Lung (tissue), 12 donors: Measurements from ENCODE around the gene SUOX. TPM values are rescaled to one million over a fixed set of nuclear protein-coding genes. Genes with fewer than 3 reads are reported as not detected.

Experiments
- ATAC-seq: fragments of 200-7000 bp; cut with Tn5 transposase; one replicate; pipeline ENCODE4 v1.9.1; 2020; ENCODE audit warnings: moderate number of reproducible peaks; ENCODE audit not compliant: insufficient read depth, low FRiP score
- DNase-seq, 3 donors: peaks; one replicate each; pipeline ENCODE4 v3.0.0-alpha.2; 2013 to 2017
- H3K27ac ChIP-seq, 2 donors: one replicate each; pipeline ENCODE4 v1.5.1; 2013; ENCODE audit warnings: mild to moderate bottlenecking in 2 of 2, moderate library complexity in 2 of 2, control low read depth in 1 of 2, inconsistent platforms in 1 of 2, low read depth in 1 of 2, low read length in 1 of 2
- H3K27me3 ChIP-seq, 3 donors: one replicate each; pipeline ENCODE4 v1.5.1; 2013; ENCODE audit warnings: low read length in 2 of 3; ENCODE audit not compliant: control insufficient read depth in 3 of 3, insufficient read depth in 3 of 3
- H3K36me3 ChIP-seq, 4 donors: one replicate each; pipeline ENCODE4 v1.5.1; 2013; ENCODE audit warnings: low read length in 4 of 4, mild to moderate bottlenecking in 1 of 4, moderate library complexity in 1 of 4; ENCODE audit not compliant: control insufficient read depth in 4 of 4, insufficient read depth in 4 of 4
- H3K4me1 ChIP-seq, 5 donors: one replicate each; pipeline ENCODE4 v1.5.1; 2013; ENCODE audit warnings: low read length in 5 of 5, mild to moderate bottlenecking in 2 of 5, moderate library complexity in 1 of 5; ENCODE audit not compliant: control insufficient read depth in 5 of 5, insufficient read depth in 5 of 5
- H3K4me3 ChIP-seq: one replicate; pipeline ENCODE4 v1.5.1; 2013; ENCODE audit warnings: mild to moderate bottlenecking, control low read depth, moderate library complexity
- H3K9ac ChIP-seq, 2 donors: one replicate each; pipeline ENCODE4 v1.5.1; 2013; ENCODE audit warnings: low read length in 2 of 2, control low read depth in 1 of 2; ENCODE audit not compliant: insufficient read depth in 1 of 2
- H3K9me3 ChIP-seq, 4 donors: one replicate each; pipeline ENCODE4 v1.5.1; 2013; ENCODE audit warnings: low read length in 3 of 4, mild to moderate bottlenecking in 1 of 4, moderate library complexity in 1 of 4; ENCODE audit not compliant: control insufficient read depth in 4 of 4, insufficient read depth in 3 of 4
- WGBS, 2 donors: extraction: QIAGEN DNeasy Blood & Tissue Kit; methylation state at CpG; one replicate each; pipeline ENCODE4 v1.1.7; 2013; 5-methylcytosine and 5-hydroxymethylcytosine counted together
- polyA plus RNA-seq, 2 donors: library from polyadenylated mRNA; stranded (reverse); fragments of 200-250 nt; gene quantifications; one replicate each; pipeline ENCODE4 v1.2.1, GENCODE V29; 2013
- total RNA-seq, 2 donors: library from RNA; depleted of rRNA in 1 of 2; stranded (reverse); fragments of >200 nt in 1 of 2; gene quantifications; one replicate each; pipeline ENCODE4 v1.2.1, GENCODE V29; 2014 to 2021
- TF ChIP-seq, protein P1 (sequence below): IDR thresholded peaks from 2 replicates; pipeline ENCODE4 v1.5.1; 2012; ENCODE audit warnings: mild to moderate bottlenecking; ENCODE audit errors: control extremely low read depth, extremely low read depth
- donor health status: control.
- donor health status: control.
- donor health status: Bipolar disorder and iron deficiency.
- donor health status: healthy.
- donor health status: DM: yes; HTN: yes; CAD: no.

SUOX gene
- total and polyA plus RNA-seq, 4 donors: 15.1 to 26.2 (median 17.4) TPM

DNA sequence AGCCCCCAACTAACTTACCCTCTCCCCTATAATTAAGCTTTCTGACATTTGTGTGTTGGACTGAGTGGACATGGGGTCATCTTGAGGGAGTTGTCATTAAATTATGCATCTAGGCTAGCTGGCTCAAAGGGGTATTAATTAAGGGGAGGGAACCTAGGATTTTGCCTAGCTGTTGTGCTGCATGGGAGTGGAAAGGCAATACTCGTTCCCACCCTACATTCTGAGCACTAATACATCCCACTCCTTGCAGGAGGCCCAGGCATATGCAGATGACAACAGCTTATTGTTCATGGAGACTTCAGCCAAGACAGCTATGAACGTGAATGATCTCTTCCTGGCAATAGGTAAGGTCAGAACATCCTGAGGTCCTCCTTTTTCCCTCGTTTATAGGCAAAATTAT is 6.0 kb upstream of the SUOX start:
- H3K4me1 ChIP-seq: no peaks in the 10 kb centered on the region
- peak overlapping the region in 1 of 2 donors; percentile 5 for H3K9ac ChIP-seq
- H3K4me3 ChIP-seq: no peak overlapping the region
- H3K36me3 ChIP-seq: peaks cover 42 to 52% (median 44%) of the 10 kb centered on the region in 4 donors
- peaks cover 0 to 2% (median 0%) of the 10 kb centered on the region in 4 donors for H3K9me3 ChIP-seq
- WGBS, 2 donors: 86 to 88% methylated on average over 3 of the region's 3 CpGs
- DNase-seq (no peak), ATAC-seq (no peak)
- no peaks in the 10 kb centered on the region for H3K27me3 ChIP-seq
- no peak overlapping the region for H3K27ac ChIP-seq
- TF ChIP-seq, protein P1, sequence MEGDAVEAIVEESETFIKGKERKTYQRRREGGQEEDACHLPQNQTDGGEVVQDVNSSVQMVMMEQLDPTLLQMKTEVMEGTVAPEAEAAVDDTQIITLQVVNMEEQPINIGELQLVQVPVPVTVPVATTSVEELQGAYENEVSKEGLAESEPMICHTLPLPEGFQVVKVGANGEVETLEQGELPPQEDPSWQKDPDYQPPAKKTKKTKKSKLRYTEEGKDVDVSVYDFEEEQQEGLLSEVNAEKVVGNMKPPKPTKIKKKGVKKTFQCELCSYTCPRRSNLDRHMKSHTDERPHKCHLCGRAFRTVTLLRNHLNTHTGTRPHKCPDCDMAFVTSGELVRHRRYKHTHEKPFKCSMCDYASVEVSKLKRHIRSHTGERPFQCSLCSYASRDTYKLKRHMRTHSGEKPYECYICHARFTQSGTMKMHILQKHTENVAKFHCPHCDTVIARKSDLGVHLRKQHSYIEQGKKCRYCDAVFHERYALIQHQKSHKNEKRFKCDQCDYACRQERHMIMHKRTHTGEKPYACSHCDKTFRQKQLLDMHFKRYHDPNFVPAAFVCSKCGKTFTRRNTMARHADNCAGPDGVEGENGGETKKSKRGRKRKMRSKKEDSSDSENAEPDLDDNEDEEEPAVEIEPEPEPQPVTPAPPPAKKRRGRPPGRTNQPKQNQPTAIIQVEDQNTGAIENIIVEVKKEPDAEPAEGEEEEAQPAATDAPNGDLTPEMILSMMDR: no peak

DNA sequence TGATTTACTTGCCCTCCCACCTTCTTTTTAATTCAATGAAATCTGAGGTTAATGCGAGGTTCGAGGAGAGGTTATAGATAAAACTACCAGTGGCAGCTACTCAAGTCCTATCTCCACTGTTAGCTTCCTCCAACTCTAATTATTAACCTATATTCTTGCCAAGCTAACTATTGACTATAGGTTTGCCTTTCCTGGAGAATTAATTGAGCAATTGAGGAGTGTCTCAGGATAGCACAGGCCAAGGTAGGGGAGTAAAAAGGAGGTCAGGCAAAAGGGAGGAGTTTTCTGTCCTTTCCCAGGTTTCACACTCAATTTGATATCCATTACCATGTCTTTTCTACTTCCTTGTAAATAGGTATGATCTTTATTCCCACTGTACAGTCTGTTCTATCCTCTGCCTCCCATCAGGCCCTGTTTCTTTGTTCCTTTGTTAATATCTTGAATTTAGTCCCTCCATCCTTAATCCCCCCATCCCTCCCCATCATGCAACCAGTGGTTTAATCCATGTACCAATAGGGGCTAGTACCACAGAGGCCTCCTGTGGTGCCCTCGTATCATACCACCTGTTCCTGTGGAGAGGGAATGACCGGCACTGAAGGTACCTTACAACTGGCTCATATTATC is 3.7 kb upstream of the SUOX start:
- H3K4me3 ChIP-seq: no peak overlapping the region
- peaks cover 0 to 16% (median 2%) of the 10 kb centered on the region in 5 donors for H3K4me1 ChIP-seq
- no peak overlapping the region for H3K27ac ChIP-seq
- H3K9me3 ChIP-seq: peaks cover 0 to 2% (median 0%) of the 10 kb centered on the region in 4 donors
- no peak overlapping the region for H3K9ac ChIP-seq
- no peaks in the 10 kb centered on the region for H3K27me3 ChIP-seq
- DNase-seq (no peak), ATAC-seq (no peak)
- TF ChIP-seq, protein P1: no peak
- H3K36me3 ChIP-seq: peaks cover 35 to 45% (median 39%) of the 10 kb centered on the region in 4 donors
- WGBS, 2 donors: 87 to 93% methylated on average over 4 of the region's 4 CpGs

DNA sequence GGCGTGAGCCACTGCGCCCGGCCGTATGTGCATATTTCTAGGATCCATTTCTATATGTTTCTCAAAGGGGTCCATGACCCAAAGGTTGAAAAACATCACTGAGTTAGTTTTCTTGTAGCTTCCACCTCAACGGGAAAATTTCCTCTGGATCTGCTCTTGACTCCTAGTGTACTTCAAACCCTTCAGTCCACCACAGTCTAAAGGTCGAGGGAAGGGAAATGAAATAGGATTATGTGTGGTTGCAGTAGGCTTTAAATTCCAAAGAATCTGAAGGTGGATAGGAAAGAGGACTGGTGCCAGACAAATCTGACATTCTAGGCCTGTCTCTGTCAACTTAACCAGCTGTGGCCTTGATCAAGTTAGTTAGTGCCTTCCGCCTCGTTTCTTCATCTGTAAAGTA is 1.7 kb upstream of the SUOX start:
- no peaks in the 10 kb centered on the region for H3K9me3 ChIP-seq
- no peak overlapping the region for H3K4me3 ChIP-seq
- ATAC-seq: no peak
- peaks cover 24 to 34% (median 28%) of the 10 kb centered on the region in 4 donors for H3K36me3 ChIP-seq
- no peak overlapping the region for H3K27ac ChIP-seq
- TF ChIP-seq, protein P1: no peak
- no peaks in the 10 kb centered on the region for H3K27me3 ChIP-seq
- no peak for DNase-seq
- no peak overlapping the region for H3K9ac ChIP-seq
- peaks cover 0 to 16% (median 2%) of the 10 kb centered on the region in 5 donors for H3K4me1 ChIP-seq
- 85 to 88% methylated on average over 8 of the region's 8 CpGs for WGBS, 2 donors
